T-helper 1 cell treated with Interleukin-12 subunit alpha and Interleukin-12 subunit beta and Interleukin-4 antibody, amounts not matched to agents 30 ng/mL and 1 ng/mL, for 36 hours (primary cell): ENCODE data around the gene MARCO. TPM values are rescaled to one million over a fixed set of nuclear protein-coding genes. Genes with fewer than 3 reads are reported as not detected.

Source experiments
- intact Hi-C: fragments of 100-400 bp; cut with micrococcal nuclease; formaldehyde crosslinking; loops from one replicate; pipeline ENCODE4 v1.15.1; 2024
- total RNA-seq: library from RNA; stranded (reverse); gene quantifications from 2 replicates; pipeline ENCODE4 v1.2.3, GENCODE V29; 2022

The MARCO gene
- total RNA-seq, 1 donor from 2014 or later: not detected

GRCh38 chr2:119004602-119005001, 62.6 kb downstream of the MARCO start:
- intact Hi-C loops: no loop called here

DNA sequence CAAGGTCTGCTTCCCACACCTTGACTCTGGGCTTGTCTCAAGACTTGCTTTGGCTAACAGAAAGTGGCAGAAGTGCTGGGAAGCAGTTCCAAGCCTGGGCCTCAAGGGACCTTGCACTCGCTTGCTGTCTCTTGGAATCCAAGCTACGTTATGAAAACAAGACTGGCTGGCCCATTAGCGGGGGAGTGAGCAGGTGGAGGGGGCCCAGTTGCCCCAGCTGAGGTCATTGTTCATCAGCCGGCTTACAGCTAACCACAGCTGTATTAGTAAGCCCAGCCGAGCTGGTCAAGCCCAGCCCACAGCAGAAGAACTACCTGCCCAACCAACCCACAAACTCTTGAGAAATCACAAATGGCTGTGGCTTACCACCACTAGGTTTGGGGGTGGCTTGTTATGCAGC, 63.1 kb downstream of the MARCO start:
- intact Hi-C loops: no loop called here

- intact Hi-C loops: no loop called here
Measured at GRCh38 chr2:119005555-119005954, 63.6 kb downstream of the MARCO start.

GRCh38 chr2:119006441-119006840, 64.4 kb downstream of the MARCO start:
- intact Hi-C loops: no loop called here

GRCh38 chr2:119008108-119008507, 66.1 kb downstream of the MARCO start:
- intact Hi-C loops: no loop called here

DNA sequence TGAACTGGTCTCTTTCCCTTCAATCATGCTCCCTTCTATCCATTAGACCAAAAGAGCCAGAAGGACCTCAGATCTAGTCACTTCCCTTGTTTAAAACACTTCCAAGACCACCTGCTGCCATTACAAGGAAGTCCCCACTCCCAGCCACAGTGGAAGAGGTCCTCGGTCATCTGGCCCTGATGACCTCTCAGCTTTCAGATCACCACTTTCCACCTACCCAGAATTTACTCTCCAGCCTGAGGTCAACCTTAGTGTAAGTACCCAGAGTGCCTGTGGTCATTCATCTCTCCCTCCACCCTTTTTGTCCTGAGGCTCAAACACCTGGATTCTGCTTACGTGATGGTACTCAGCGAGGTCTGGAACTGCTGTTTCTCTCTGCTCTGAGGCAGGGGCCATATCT, 67.1 kb downstream of the MARCO start:
- intact Hi-C loops: no loop called here

- intact Hi-C loops: no loop called here
Measured at GRCh38 chr2:119010336-119010735, 68.3 kb downstream of the MARCO start.

DNA sequence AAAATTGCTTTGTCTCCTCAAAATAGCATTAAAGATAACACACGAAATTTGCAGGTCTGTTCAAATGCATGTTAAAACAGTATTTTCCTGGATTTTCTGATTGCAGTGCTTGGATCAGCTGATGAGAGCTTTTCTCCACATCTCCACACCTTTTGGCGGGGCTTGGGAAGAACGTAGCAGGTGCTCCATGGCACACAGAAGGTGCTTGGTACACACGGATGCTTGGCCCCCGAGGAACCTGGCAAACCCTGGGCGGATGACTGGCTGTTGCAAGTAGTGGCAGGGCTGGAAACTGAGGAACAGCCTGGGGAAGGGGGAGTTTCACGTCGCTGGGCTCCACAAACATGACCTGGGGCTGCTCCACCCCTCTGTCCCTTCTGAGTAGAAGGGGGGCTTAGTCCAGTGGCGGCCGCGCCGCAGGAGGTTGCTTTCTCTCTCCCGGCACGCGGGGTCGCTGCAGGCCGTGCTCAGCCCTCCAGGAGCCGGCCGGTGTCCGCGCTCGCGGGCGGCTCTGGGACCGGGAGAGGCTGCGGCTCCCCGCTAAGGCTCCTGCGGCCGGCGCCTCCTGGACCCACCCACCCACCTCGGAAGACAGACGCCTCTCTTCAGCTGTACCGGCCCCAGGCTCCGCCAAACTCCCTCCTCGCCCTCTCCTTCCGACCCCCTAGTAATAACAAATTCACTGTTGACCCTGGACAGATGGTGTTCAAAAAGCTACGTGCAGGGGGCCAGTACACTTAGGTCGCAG, 69.3 kb downstream of the MARCO start:
- intact Hi-C loops: no loop called here

- intact Hi-C loops: no loop called here
Measured at GRCh38 chr2:119011910-119012209, 69.9 kb downstream of the MARCO start.

DNA sequence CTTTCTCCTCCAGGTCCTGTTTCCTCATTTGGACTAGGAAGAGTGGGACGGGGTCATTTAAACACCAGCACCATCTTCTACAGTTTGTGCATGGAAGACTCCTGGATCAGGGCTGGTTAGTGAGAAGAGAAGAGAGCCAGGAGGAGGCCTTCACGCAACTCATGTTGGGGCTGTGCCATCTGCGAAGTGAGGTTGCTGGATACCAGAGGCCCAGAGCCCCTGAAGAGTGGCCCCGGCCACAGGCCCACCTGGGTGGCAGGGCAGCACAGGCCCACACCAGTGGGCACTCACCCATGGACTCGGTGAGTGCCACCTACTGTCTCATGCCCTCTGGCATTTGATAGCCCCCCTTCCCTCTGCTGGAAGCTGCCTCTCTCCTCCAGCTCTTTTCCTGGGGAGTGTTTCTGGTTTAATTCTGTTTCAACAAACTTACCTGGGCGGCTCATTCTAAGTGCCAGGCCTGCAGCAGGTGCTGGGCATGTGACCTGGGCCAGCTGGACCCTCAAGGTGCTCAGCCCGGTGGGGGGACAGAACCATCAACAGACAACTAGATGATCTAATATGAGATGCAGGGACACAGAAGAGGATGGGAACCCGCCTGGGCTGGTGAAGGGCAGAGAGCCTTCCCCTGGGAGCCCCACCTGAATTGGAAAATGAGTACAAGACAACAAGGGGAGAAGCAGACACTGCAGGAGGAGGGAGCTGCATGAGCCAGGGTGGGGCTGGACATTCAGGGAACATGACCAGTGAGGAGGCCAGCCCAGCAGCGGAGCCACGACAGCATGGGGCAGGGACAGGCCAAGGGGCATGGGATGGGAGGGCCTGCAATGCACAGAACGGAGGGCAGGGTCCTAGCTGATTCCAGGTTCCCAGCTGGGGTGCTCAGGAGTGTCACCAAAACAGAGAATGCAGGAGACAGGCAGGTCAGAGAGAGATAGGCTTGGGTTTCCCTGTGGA, 70.6 kb downstream of the MARCO start:
- intact Hi-C loops: no loop called here

DNA sequence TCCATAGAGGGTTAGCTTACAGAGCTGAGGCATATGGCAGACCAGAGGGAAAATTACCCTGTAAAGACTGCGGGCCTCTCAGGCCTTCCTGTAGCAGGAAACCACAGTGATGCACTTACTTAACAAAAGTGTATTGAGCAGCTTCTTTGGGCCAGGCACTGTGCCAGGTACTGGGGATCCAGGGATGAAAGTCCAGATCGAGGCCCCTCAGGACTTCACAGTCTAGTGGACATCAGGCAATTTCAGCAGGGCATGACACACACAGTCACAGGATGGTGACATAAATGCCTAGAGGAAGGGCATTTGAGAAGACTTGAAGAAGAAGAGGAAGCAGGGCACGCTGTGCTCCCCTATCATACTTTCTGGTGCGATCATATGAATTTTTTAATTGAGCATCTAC, 71.7 kb downstream of the MARCO start:
- intact Hi-C loops: no loop called here

- intact Hi-C loops: no loop called here
Measured at GRCh38 chr2:119015845-119016244, 73.9 kb downstream of the MARCO start.

GRCh38 chr2:119019521-119019920, 77.5 kb downstream of the MARCO start:
- intact Hi-C loops: no loop called here

- intact Hi-C loops: no loop called here
Measured at GRCh38 chr2:119022678-119023077, 80.7 kb downstream of the MARCO start.

- intact Hi-C loops: no loop called here
Measured at GRCh38 chr2:119023534-119023933, 81.5 kb downstream of the MARCO start.

- intact Hi-C loops: no loop called here
Measured at GRCh38 chr2:119024152-119024551, 82.2 kb downstream of the MARCO start.

- intact Hi-C loops: no loop called here
Measured at GRCh38 chr2:119024568-119024967, 82.6 kb downstream of the MARCO start.

GRCh38 chr2:119025013-119025412, 83.0 kb downstream of the MARCO start:
- intact Hi-C loops: no loop called here

DNA sequence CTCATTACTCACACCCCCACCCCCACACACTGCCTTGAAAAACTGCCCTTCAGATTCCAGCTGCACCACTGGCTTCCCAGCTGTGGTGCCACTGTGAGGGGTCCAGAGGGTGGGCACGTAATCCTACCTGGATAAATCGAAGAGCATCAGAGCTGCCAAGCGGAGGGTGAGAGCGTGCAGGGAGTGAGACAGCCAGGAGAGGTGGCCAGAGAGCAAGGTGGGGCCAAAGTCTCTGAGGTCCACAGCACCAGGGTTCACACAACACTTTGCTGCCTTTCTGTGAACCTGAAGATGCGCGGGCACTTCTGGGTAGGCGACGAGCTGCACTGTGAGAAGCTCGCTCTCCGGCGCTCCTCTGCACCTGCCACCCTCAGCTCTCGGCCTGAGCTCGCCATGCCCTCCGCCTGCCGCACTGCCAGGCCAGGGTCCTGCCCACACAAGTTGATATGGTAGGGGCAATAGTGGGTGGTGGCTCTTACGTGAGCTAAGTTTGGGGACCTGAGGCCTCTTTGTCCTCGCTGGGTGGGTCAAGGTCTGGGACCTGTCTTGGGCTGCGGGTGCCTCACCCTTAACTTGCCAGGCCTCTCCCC, 83.9 kb downstream of the MARCO start:
- intact Hi-C loops: no loop called here

GRCh38 chr2:119026890-119027289, 84.9 kb downstream of the MARCO start:
- intact Hi-C loops: no loop called here

DNA sequence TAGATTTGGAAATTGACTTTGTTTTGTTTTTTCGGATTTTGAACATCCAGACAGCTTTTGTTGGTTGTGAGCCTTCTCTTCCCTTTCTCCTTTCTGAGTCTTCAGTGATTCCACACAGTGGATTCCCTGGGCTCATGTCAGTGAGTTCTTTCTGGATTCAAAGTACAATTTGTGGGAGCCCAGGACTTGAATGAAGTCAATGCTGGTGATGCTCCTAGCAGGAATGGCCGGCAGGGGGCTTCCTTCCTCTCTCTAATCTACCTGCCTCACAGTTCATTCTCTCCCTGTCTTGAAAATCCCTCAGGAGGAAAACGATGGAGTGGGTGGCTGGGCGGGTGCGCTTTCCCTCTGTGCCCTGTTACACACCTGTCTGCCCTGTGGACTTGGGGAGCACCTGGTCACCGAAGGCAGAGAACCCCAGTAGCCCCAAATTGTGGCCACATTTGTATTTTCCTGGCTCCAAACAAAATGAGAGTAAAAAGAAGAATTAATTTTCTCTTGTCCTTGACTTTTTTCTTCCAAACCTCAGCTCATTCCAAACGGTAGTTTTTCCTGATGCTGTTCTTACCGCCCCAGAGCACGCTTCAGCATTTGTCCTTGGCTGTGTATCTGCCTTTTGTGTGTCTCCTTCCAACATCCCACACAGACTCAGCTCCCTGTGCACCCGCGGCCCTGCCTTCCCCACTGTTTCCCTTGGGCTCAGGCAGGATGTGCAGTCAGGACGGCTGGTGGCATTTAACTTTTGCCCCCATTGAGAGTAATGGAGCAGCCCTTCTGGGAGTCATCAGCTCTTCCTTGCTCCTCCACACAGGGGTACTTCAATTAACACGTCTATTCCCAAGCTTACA, 86.6 kb downstream of the MARCO start:
- intact Hi-C loops: no loop called here
